H1 (cell line): Measurements from ENCODE around the gene OR11H7. TPM values are rescaled to one million over a fixed set of nuclear protein-coding genes. Genes with fewer than 3 reads are reported as not detected.

Source experiments
- ATF2 ChIP-seq: IDR thresholded peaks from 2 replicates; pipeline ENCODE4 v1.6.1; 2012; ENCODE audit warnings: low read length, inconsistent platforms
- BRCA1 ChIP-seq: IDR thresholded peaks from 2 replicates; pipeline ENCODE4 v1.6.1; 2012; ENCODE audit warnings: low read depth, low read length, improper control_type of control experiment
- CHD7 ChIP-seq: fragments of 300-600 bp; sonication (generic); IDR thresholded peaks from 2 replicates; pipeline ENCODE4 v1.7.1; 2012; ENCODE audit warnings: low read length, moderate library complexity, mild to moderate bottlenecking, inconsistent platforms; ENCODE audit not compliant: insufficient replicate concordance
- EGR1 ChIP-seq: IDR thresholded peaks from 2 replicates; pipeline ENCODE4 v1.6.1; 2011; ENCODE audit warnings: low read depth, low read length, borderline replicate concordance
- FOSL1 ChIP-seq: IDR thresholded peaks from 2 replicates; pipeline ENCODE4 v1.6.1; 2011; ENCODE audit warnings: mild to moderate bottlenecking, low read depth, low read length, moderate library complexity; ENCODE audit not compliant: insufficient read depth
- HDAC2 ChIP-seq, 2 experiments: fragments of 300-600 bp in 1 of 2; sonication (generic) in 1 of 2; IDR thresholded peaks; 2 replicates each; pipeline ENCODE4 v1.6.1; 2011 to 2012; ENCODE audit warnings: low read depth in 2 of 2, low read length in 2 of 2, mild to moderate bottlenecking in 2 of 2, moderate library complexity in 2 of 2, borderline replicate concordance in 1 of 2, inconsistent platforms in 1 of 2
- KDM5A ChIP-seq: fragments of 200-600 bp; IDR thresholded peaks from 2 replicates; pipeline ENCODE4 v1.7.1; 2012; ENCODE audit warnings: mild to moderate bottlenecking, low read length, inconsistent platforms, mixed read lengths
- NRF1 ChIP-seq: IDR thresholded peaks from 2 replicates; pipeline ENCODE4 v1.6.1; 2011; ENCODE audit warnings: mild to moderate bottlenecking, low read depth, low read length, improper control_type of control experiment
- SIN3A ChIP-seq, 2 experiments: IDR thresholded peaks in 1 of 2; conservative IDR thresholded peaks in 1 of 2; 2 replicates each; pipeline ENCODE4 v1.6.1; 2011 to 2012; ENCODE audit warnings: low read length in 2 of 2, improper control_type of control experiment in 1 of 2, low read depth in 1 of 2, mild to moderate bottlenecking in 1 of 2
- polyA plus RNA-seq, 7 experiments: library from polyadenylated mRNA; depleted of rRNA in 3 of 7; stranded (reverse) in 5 of 7; unstranded in 2 of 7; fragments of >200 nt in 5 of 7; fragments of 200-250 nt in 2 of 7; gene quantifications; 1 replicate in 5 of 7; 2 replicates in 1 of 7; 4 replicates in 1 of 7; pipeline versions ENCODE4 v1.2.1 to v1.2.3, GENCODE V29; 2011 to 2013; ENCODE audit warnings: missing spikeins in 2 of 7, mixed read lengths in 2 of 7
- total RNA-seq: library from RNA; stranded (reverse); fragmentation: NEBNext Ultra II Directional; extraction: Animal tissue kit (Norgen Biotek cat#: 25700); gene quantifications from 2 replicates; pipeline ENCODE4 v1.2.1, GENCODE V29; 2021

Gene OR11H7
- total and polyA plus RNA-seq, 2 of the 8 experiments (the other 6 are each of a cell fraction or from before 2014, with no cell fraction given): not detected

- TF ChIP-seq CHD7 (no peak), HDAC2 (IDR thresholded peaks at IDR 0.05; ENCODE audit: borderline replicate concordance in 1 of 2, low read depth in 2 of 2, low read length in 2 of 2) (no peak), KDM5A (no peak), ATF2 (no peak), FOSL1 (no peak), NRF1 (no peak), SIN3A (conservative IDR thresholded peaks at IDR 0.05 in 1 of 2, IDR thresholded peaks at IDR 0.05 in 1 of 2; ENCODE audit: low read depth in 1 of 2, low read length in 2 of 2) (no peak), BRCA1 (no peak), EGR1 (no peak)
- TF ChIP-seq, all 59 proteins: peak for 0
Observed at GRCh38 chr14:20277409-20277808, 48.6 kb downstream of the OR11H7 start (continued).
